GM12878 (cell line): ENCODE data around the gene OR2A5. TPM values are rescaled to one million over a fixed set of nuclear protein-coding genes. Genes with fewer than 3 reads are reported as not detected.

Experiments used
- ATAC-seq: fragments of 200-7000 bp; cut with Tn5 transposase; 3 replicates; pipeline ENCODE4 v1.9.1; 2020; ENCODE audit warnings: mild to moderate bottlenecking, moderate library complexity
- BruUV-seq: library from RNA; stranded (reverse); fragments of 400-500 nt; replicated peaks from 2 replicates; lab custom pipeline; 2021; lab: Mats Ljungman, UMichigan
- CTCF ChIA-PET: fragments of 300-600 bp; sonication (Branson Sonifier 250); formaldehyde crosslinking; extraction: SDS; loops from one replicate; lab custom pipeline; 2021; ENCODE audit warnings: inconsistent platforms; lab: Yijun Ruan, JAX
- POLR2A ChIA-PET: fragments of 350-600 bp; formaldehyde crosslinking; extraction: SDS; loops from one replicate; lab custom pipeline; 2021; ENCODE audit warnings: inconsistent platforms; lab: Charles Lee
- RAD21 ChIA-PET: fragments of 300-600 bp; sonication (Branson Sonifier 250); formaldehyde crosslinking; loops from one replicate; lab custom pipeline; 2023; ENCODE audit warnings: antibody characterized with exemption; ENCODE audit not compliant: unreplicated experiment; lab: Charles Lee
- SMC1A ChIA-PET: fragments of 300-600 bp; sonication (Branson Sonifier 250); formaldehyde crosslinking; loops from one replicate; lab custom pipeline; 2023; ENCODE audit not compliant: unreplicated experiment, uncharacterized antibody; lab: Charles Lee
- DNase-seq: peaks from one replicate; pipeline ENCODE4 v3.0.0-alpha.2; 2011; ENCODE audit warnings: low read depth, low spot score
- FAIRE-seq: peaks from 3 replicates; lab custom pipeline; 2011; peaks lifted over from hg19 to GRCh38; lab: Jason Lieb, UNC
- H2AFZ ChIP-seq: 2 replicates; pipeline ENCODE4 v1.6.0; 2011; ENCODE audit warnings: low read depth, low read length, control low read depth; ENCODE audit not compliant: control insufficient read depth
- H3K27ac ChIP-seq: 2 replicates; pipeline ENCODE4 v1.5.1; 2011; ENCODE audit warnings: control low read depth; ENCODE audit not compliant: control insufficient read depth, insufficient read depth
- H3K27me3 ChIP-seq, 2 experiments: replicated peaks in 1 of 2; 2 replicates each; pipeline versions ENCODE4 v1.6.0 to v1.6.1; 2011; ENCODE audit warnings: low read length in 1 of 2; ENCODE audit not compliant: control insufficient read depth in 2 of 2, insufficient read depth in 2 of 2
- H3K36me3 ChIP-seq, 2 experiments: 2 replicates each; pipeline ENCODE4 v1.5.1; 2011; ENCODE audit warnings: low read length in 1 of 2; ENCODE audit not compliant: control insufficient read depth in 2 of 2, insufficient read depth in 2 of 2
- H3K4me1 ChIP-seq: 2 replicates; pipeline ENCODE4 v1.6.1; 2011; ENCODE audit warnings: mild to moderate bottlenecking, low read length, moderate library complexity, mixed read lengths; ENCODE audit not compliant: control insufficient read depth, insufficient read depth
- H3K4me2 ChIP-seq: 2 replicates; pipeline ENCODE4 v1.6.0; 2011; ENCODE audit warnings: control low read depth; ENCODE audit not compliant: control insufficient read depth, insufficient read depth
- H3K4me3 ChIP-seq: fragments of 200-600 bp; sonication (generic); 2 replicates; pipeline ENCODE4 v1.5.1; 2016
- H3K79me2 ChIP-seq: 2 replicates; pipeline ENCODE4 v1.6.0; 2011; ENCODE audit warnings: low read length; ENCODE audit not compliant: control insufficient read depth, insufficient read depth
- H3K9ac ChIP-seq: 2 replicates; pipeline ENCODE4 v1.8.0; 2011; ENCODE audit warnings: low read length, control low read depth, mixed read lengths; ENCODE audit not compliant: control insufficient read depth, insufficient read depth
- H3K9me3 ChIP-seq: replicated peaks from 3 replicates; pipeline ENCODE4 v1.5.1; 2011; ENCODE audit warnings: mild to moderate bottlenecking, low read length; ENCODE audit not compliant: control insufficient read depth, insufficient read depth
- H4K20me1 ChIP-seq: 2 replicates; pipeline ENCODE4 v1.6.0; 2011; ENCODE audit not compliant: control insufficient read depth, insufficient read depth
- ATF7 ChIP-seq: fragments of 450-650 bp; IDR thresholded peaks from 2 replicates; pipeline ENCODE4 v1.6.1; 2016; ENCODE audit warnings: low read depth, mild to moderate bottlenecking
- CHD1 ChIP-seq: IDR thresholded peaks from 2 replicates; pipeline ENCODE4 v1.6.1; 2012; ENCODE audit warnings: low read depth, low read length, improper control_type of control experiment
- ETV6 ChIP-seq, 2 experiments: fragments of 450-650 bp in 1 of 2; IDR thresholded peaks in 1 of 2; conservative IDR thresholded peaks in 1 of 2; 2 replicates each; pipeline ENCODE4 v1.6.1; 2014; ENCODE audit warnings: antibody characterized with exemption in 1 of 2, borderline replicate concordance in 1 of 2, low read depth in 1 of 2, mild to moderate bottlenecking in 1 of 2, moderate library complexity in 1 of 2
- POLR2AphosphoS2 ChIP-seq: IDR thresholded peaks from 2 replicates; pipeline ENCODE4 v1.6.1; 2011; ENCODE audit warnings: low read depth, mild to moderate bottlenecking, low read length, improper control_type of control experiment, moderate library complexity
- POLR2AphosphoS5 ChIP-seq: IDR thresholded peaks from 2 replicates; pipeline ENCODE4 v1.6.1; 2011; ENCODE audit warnings: mild to moderate bottlenecking, low read length, inconsistent platforms
- RELA ChIP-seq: fragments of 450-650 bp; IDR thresholded peaks from 2 replicates; pipeline ENCODE4 v1.8.0; 2014; ENCODE audit warnings: borderline replicate concordance; ENCODE audit not compliant: partially characterized antibody
- ZNF274 ChIP-seq: IDR thresholded peaks from one replicate; pipeline ENCODE4 v1.8.0; 2011; ENCODE audit not compliant: insufficient read length, insufficient read depth
- WGBS: methylation state at CpG from one replicate; pipeline ENCODE4 v1.1.6; 2016; ENCODE audit warnings: low lambda C conversion rate; ENCODE audit not compliant: insufficient replicate concordance, insufficient coverage; ENCODE audit errors: missing lambda C conversion rate; 5-methylcytosine and 5-hydroxymethylcytosine counted together
- in situ Hi-C: fragments of 300-500 bp; cut with MboI; formaldehyde crosslinking; loops from 9 replicates; pipeline ENCODE4 v1.14.3; 2018; ENCODE audit warnings: mixed read lengths
- intact Hi-C: fragments of 100-400 bp; cut with micrococcal nuclease; formaldehyde crosslinking; loops from one replicate; pipeline ENCODE4 v1.14.2; 2022; ENCODE audit not compliant: unreplicated experiment
- polyA plus RNA-seq, 11 experiments: library from polyadenylated mRNA; depleted of rRNA in 4 of 11; unstranded in 6 of 11; stranded (reverse) in 5 of 11; fragments of >200 nt; fragmentation: Nextera tagmentation in 4 of 11; fragmentation: Illumina TruSeq in 1 of 11; extraction: Ambion mirVana in 4 of 11; extraction: Trizol in 1 of 11; gene quantifications; 1 replicate in 1 of 11; 2 replicates in 10 of 11; pipeline versions ENCODE4 v1.2.1 to v1.2.3, GENCODE V29; 2011 to 2016; ENCODE audit warnings: inconsistent platforms in 2 of 11, missing spikeins in 2 of 11, low read depth in 1 of 11
- total RNA-seq, 4 experiments: library from RNA; depleted of rRNA in 3 of 4; stranded (reverse); fragments of >200 nt in 3 of 4; fragmentation: Illumina TruSeq in 1 of 4; extraction: Trizol in 1 of 4; gene quantifications; 2 replicates each; pipeline versions ENCODE4 v1.2.1 to v1.2.3, GENCODE V29; 2013 to 2021
- TF ChIP-seq, protein P1 (sequence below): fragments of 450-650 bp; IDR thresholded peaks from 2 replicates; pipeline ENCODE4 v1.6.1; 2017; ENCODE audit warnings: mild to moderate bottlenecking, low read depth, inconsistent platforms; ENCODE audit not compliant: poor library complexity, severe bottlenecking
- TF ChIP-seq, protein P2 (sequence below): fragments of 450-650 bp; IDR thresholded peaks from 2 replicates; pipeline ENCODE4 v1.6.1; 2016; ENCODE audit warnings: mild to moderate bottlenecking
- TF ChIP-seq, protein P3 (sequence below): fragments of 450-650 bp; conservative IDR thresholded peaks from 2 replicates; pipeline ENCODE4 v1.6.1; 2017; ENCODE audit warnings: mild to moderate bottlenecking, moderate library complexity
- TF ChIP-seq, protein P4 (sequence below): fragments of 450-650 bp; IDR thresholded peaks from 2 replicates; pipeline ENCODE4 v1.6.1; 2016; ENCODE audit warnings: mild to moderate bottlenecking

The OR2A5 gene
- total and polyA plus RNA-seq, 10 of the 15 experiments (the other 5 are each of a cell fraction or from before 2014, with no cell fraction given), result 0.19 TPM; not detected in 9

DNA sequence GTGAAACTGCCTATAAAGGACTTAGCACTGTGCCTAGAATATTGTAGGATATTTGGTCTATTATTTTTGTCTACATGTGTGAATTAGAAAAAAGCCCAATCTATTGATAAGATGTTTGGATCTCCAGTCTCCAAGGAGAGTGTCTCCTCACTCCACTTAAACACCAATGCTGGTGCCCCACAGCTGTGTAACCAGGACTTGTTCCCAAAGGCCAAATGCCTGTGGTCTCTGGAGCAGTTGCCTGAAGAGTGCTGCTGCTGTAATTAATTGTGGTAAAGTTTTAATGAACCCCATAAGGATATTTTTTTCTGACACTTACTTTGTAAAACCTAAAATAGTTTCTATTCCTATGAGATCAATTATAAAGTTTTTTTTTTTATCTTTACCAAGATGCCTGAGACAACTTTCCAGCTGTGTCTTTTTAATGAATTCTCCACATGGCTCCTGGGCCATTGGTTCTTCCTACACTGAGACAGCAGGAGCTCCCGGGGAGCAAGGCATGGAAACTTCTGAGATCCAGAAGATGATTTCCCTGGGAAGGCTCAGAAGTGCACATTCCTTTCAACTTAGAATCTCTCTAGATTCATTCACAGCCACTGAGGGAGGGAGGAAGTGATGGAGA lies 11.2 kb upstream of the OR2A5 start:
- Histone ChIP-seq H3K79me2 (no peaks in the 10 kb centered on the region), H3K27me3 (no peaks in the 10 kb centered on the region), H3K36me3 (no peaks in the 10 kb centered on the region), H3K4me1 (no peaks in the 10 kb centered on the region), H3K4me3 (no peak overlapping the region), H2AFZ (no peak overlapping the region), H4K20me1 (no peaks in the 10 kb centered on the region), H3K4me2 (no peak overlapping the region), H3K27ac (no peak overlapping the region), H3K9me3 (no peaks in the 10 kb centered on the region), H3K9ac (no peak overlapping the region)
- ChIA-PET SMC1A (interaction anchor here (0.9 kb wide), 2 partner anchors 10 to 90 kb away, joined by 3 to 4 read pairs; no protein-coding TSS in a partner anchor), POLR2A (no interaction called here), RAD21 (no interaction called here), CTCF (no interaction called here)
- TF ChIP-seq, protein P1, sequence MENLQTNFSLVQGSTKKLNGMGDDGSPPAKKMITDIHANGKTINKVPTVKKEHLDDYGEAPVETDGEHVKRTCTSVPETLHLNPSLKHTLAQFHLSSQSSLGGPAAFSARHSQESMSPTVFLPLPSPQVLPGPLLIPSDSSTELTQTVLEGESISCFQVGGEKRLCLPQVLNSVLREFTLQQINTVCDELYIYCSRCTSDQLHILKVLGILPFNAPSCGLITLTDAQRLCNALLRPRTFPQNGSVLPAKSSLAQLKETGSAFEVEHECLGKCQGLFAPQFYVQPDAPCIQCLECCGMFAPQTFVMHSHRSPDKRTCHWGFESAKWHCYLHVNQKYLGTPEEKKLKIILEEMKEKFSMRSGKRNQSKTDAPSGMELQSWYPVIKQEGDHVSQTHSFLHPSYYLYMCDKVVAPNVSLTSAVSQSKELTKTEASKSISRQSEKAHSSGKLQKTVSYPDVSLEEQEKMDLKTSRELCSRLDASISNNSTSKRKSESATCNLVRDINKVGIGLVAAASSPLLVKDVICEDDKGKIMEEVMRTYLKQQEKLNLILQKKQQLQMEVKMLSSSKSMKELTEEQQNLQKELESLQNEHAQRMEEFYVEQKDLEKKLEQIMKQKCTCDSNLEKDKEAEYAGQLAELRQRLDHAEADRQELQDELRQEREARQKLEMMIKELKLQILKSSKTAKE, result no peak
- TF ChIP-seq CHD1 (no peak), ATF7 (no peak), POLR2AphosphoS5 (no peak), ETV6 (conservative IDR thresholded peaks at IDR 0.05 in 1 of 2, IDR thresholded peaks at IDR 0.05 in 1 of 2; ENCODE audit: borderline replicate concordance in 1 of 2, low read depth in 1 of 2) (no peak), POLR2AphosphoS2 (no peak), RELA (no peak), ZNF274 (no peak)
- TF ChIP-seq, protein P2, sequence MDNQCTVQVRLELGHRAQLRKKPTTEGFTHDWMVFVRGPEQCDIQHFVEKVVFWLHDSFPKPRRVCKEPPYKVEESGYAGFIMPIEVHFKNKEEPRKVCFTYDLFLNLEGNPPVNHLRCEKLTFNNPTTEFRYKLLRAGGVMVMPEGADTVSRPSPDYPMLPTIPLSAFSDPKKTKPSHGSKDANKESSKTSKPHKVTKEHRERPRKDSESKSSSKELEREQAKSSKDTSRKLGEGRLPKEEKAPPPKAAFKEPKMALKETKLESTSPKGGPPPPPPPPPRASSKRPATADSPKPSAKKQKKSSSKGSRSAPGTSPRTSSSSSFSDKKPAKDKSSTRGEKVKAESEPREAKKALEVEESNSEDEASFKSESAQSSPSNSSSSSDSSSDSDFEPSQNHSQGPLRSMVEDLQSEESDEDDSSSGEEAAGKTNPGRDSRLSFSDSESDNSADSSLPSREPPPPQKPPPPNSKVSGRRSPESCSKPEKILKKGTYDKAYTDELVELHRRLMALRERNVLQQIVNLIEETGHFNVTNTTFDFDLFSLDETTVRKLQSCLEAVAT, result no peak
- TF ChIP-seq, protein P3, sequence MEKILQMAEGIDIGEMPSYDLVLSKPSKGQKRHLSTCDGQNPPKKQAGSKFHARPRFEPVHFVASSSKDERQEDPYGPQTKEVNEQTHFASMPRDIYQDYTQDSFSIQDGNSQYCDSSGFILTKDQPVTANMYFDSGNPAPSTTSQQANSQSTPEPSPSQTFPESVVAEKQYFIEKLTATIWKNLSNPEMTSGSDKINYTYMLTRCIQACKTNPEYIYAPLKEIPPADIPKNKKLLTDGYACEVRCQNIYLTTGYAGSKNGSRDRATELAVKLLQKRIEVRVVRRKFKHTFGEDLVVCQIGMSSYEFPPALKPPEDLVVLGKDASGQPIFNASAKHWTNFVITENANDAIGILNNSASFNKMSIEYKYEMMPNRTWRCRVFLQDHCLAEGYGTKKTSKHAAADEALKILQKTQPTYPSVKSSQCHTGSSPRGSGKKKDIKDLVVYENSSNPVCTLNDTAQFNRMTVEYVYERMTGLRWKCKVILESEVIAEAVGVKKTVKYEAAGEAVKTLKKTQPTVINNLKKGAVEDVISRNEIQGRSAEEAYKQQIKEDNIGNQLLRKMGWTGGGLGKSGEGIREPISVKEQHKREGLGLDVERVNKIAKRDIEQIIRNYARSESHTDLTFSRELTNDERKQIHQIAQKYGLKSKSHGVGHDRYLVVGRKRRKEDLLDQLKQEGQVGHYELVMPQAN, result no peak
- TF ChIP-seq, protein P4, sequence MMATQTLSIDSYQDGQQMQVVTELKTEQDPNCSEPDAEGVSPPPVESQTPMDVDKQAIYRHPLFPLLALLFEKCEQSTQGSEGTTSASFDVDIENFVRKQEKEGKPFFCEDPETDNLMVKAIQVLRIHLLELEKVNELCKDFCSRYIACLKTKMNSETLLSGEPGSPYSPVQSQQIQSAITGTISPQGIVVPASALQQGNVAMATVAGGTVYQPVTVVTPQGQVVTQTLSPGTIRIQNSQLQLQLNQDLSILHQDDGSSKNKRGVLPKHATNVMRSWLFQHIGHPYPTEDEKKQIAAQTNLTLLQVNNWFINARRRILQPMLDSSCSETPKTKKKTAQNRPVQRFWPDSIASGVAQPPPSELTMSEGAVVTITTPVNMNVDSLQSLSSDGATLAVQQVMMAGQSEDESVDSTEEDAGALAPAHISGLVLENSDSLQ, result no peak
- FAIRE-seq (no peak), DNase-seq (no peak), ATAC-seq (no peak)
- in situ Hi-C loops, result no loop called here
- WGBS, result 75% methylated on average over 1 of the region's 1 CpG
- intact Hi-C loops, result no loop called here
- BruUV-seq, result no TSS peak
